Ovary (tissue), 3 donors: ENCODE measurements around the gene NTRK1.

ENCODE experiments used
- CTCF ChIP-seq, 3 donors: fragments of 450-650 bp in 2 of 3; fragments of 200-600 bp in 1 of 3; IDR thresholded peaks; one replicate each; pipeline versions ENCODE4 v1.5.1 to v1.8.0; 2016 to 2022; ENCODE audit warnings: antibody characterized with exemption in 3 of 3, mild to moderate bottlenecking in 1 of 3
- EP300 ChIP-seq: sonication (generic); formaldehyde crosslinking; IDR thresholded peaks from one replicate; pipeline ENCODE4 v1.6.1; 2017; ENCODE audit warnings: antibody characterized with exemption
- POLR2A ChIP-seq: fragments of 450-650 bp; IDR thresholded peaks from one replicate; pipeline ENCODE4 v1.6.1; 2017; ENCODE audit warnings: antibody characterized with exemption, mild to moderate bottlenecking, moderate library complexity
- donor health status: DM: no; HTN: no; CAD: no.

GRCh38 chr1:156903328-156904091, 42.8 kb downstream of the NTRK1 start:
- TF ChIP-seq CTCF (IDR thresholded peaks at IDR 0.05) (no peak), POLR2A (no peak), EP300 (no peak)
